GM19099 (cell line): Measurements from ENCODE around the gene CENPP.

ENCODE experiments used
- POLR2A ChIP-seq: IDR thresholded peaks from 3 replicates; pipeline ENCODE4 v1.6.1; 2011; ENCODE audit warnings: low read depth; ENCODE audit not compliant: insufficient read length; ENCODE audit errors: extremely low read depth

The CENPP gene

GRCh38 chr9:92345582-92345981 is 19.8 kb downstream of the CENPP start:
- TF ChIP-seq POLR2A: no peak

- TF ChIP-seq POLR2A: no peak
These were observed 24.3 kb downstream of the CENPP start for GRCh38 chr9:92349771-92350739.

- no peak for TF ChIP-seq POLR2A
These were observed 25.0 kb downstream of the CENPP start for GRCh38 chr9:92350740-92351133.

GRCh38 chr9:92353051-92353450 is 27.3 kb downstream of the CENPP start:
- TF ChIP-seq POLR2A: no peak

- no peak for TF ChIP-seq POLR2A
These were observed 33.7 kb downstream of the CENPP start for GRCh38 chr9:92359394-92359995.

GRCh38 chr9:92360083-92360482 is 34.3 kb downstream of the CENPP start:
- TF ChIP-seq POLR2A: no peak

GRCh38 chr9:92369075-92369474 is 43.3 kb downstream of the CENPP start:
- no peak for TF ChIP-seq POLR2A

- TF ChIP-seq POLR2A: no peak
These were observed 47.4 kb downstream of the CENPP start for GRCh38 chr9:92373167-92373566.

- no peak for TF ChIP-seq POLR2A
These were observed 52.1 kb downstream of the CENPP start for GRCh38 chr9:92377876-92378275.

GRCh38 chr9:92378865-92379560 is 53.3 kb downstream of the CENPP start:
- TF ChIP-seq POLR2A: no peak

GRCh38 chr9:92380603-92381002 is 54.9 kb downstream of the CENPP start:
- no peak for TF ChIP-seq POLR2A

GRCh38 chr9:92381775-92382174 is 56.0 kb downstream of the CENPP start:
- no peak for TF ChIP-seq POLR2A

GRCh38 chr9:92384375-92384774 is 58.6 kb downstream of the CENPP start:
- TF ChIP-seq POLR2A: no peak

- no peak for TF ChIP-seq POLR2A
These were observed 59.2 kb downstream of the CENPP start for GRCh38 chr9:92385001-92385400.

- TF ChIP-seq POLR2A: no peak
These were observed 59.7 kb downstream of the CENPP start for GRCh38 chr9:92385477-92385876.
